ENCODE results near the gene YIPF1.
"Not testable (repeated sequence)": the region's sequence is repeated elsewhere in the genome, so short reads cannot be mapped to it uniquely, and the experiment has no call there.

YIPF1 gene

GRCh38 chr1:53893999-53894636 is 4.5 kb upstream of the YIPF1 start, which contains the start of gene DIO1:
DIO1 (plus strand) TSS chr1:53894187; CDS start chr1:53894211, 24 bp downstream.
- no peak for DNase-seq

- no peak for DNase-seq
Observed at GRCh38 chr1:53892911-53893310, 3.3 kb upstream of the YIPF1 start.

DNA sequence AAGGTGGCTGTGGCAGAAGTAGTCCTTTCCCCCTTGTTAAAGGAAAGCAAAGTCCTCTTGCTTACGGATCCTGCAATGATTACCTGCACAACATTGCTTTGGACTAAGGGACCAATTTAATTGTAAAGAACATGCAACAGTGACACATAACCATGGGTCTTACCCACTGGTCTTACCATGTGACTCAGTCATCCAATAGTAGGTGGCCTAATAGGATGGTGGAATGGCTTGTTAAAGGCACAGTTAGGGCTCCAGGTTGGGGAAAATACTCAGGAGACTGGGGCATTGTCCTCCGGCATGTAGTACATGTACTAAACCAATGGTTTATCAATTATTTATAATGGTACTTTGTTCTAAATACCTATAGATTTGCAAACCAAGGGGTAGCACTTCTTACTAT is 2.1 kb upstream of the YIPF1 start:
- no peak for DNase-seq

DNA sequence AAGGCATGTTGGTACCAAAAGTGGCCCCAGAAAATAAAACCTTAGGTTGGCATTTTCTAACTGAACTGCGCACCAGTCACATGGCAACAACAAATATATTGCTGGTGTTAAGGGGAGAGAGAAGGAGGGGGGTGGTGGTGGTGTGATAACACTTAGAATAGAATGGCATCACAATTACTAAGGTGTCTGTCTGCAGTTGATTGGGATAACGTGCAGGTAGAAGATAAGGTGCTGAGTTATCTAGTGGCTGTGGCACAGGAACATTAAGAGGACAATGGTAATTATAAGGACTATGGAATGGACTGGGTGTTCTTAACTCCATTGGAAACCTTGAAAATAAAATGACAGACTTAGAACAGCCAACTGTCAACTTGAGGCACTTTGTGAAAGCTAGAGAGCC is 1.4 kb upstream of the YIPF1 start:
- peak; percentile 50 for DNase-seq

DNA sequence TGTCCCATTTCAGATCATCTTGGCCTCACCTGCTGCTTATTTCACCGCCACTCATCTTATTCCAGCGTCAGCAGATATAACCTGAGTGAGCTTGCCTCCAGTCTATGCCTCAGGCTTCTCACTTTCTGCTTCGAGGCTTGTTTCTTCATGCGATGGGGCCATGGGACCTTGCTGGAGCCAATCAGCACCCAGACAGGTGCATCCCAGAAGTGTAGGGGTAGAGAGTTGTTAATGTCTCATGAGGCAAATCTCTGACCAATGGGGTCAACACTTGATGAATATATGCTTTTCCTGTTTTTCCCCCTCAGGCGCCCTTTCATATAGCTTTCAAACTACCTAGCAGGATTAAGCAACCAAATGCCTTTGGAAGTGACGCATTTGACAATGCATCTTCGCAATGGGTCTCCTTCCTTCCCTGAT is 935 bp upstream of the YIPF1 start:
- no peak for DNase-seq

GRCh38 chr1:53888681-53889080 is 916 bp downstream of the YIPF1 start:
- DNase-seq: no peak

DNA sequence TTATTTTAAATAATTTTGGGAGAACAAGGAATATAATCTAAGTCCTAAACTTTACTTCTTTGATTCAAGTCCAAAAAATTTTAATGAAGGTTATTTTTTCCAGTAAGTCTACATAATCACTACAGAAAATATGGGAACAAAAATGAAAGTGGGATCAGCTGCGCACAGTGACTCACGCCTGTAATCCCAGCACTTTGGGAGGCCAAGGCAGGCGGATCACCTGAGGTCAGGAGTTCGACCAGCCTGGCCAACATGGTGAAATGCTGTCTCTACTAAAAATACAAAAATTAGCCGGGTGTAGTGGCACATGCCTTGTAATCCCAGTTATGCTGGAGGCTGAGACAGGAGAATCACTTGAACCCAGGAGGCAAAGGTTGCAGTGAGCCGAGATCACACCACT is 6.0 kb downstream of the YIPF1 start:
- DNase-seq: not testable (repeated sequence)

GRCh38 chr1:53881853-53882252 is 7.7 kb downstream of the YIPF1 start:
- not testable (repeated sequence) for DNase-seq

GRCh38 chr1:53878492-53879105 is 11.0 kb downstream of the YIPF1 start:
- peak; percentile 83 for DNase-seq

DNA sequence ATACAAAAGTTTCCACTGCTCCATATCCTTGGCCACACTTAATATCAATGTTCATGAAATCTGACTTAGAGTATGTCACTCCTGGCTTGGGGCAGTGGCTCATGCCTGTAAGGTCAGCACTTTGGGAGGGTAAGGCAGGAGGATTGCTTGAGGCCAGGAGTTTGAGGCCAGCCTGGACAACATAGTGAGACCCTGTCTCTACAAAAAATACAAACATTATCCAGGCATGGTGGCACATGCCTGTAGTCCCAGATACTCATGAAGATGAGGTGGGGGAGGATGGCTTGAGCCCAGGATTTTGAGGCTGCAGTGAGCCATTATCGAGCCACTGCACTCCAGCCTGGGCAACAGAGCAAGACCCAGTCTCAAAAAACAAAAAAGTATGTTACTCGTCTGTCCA is 14.4 kb downstream of the YIPF1 start:
- not testable (repeated sequence) for DNase-seq

DNA sequence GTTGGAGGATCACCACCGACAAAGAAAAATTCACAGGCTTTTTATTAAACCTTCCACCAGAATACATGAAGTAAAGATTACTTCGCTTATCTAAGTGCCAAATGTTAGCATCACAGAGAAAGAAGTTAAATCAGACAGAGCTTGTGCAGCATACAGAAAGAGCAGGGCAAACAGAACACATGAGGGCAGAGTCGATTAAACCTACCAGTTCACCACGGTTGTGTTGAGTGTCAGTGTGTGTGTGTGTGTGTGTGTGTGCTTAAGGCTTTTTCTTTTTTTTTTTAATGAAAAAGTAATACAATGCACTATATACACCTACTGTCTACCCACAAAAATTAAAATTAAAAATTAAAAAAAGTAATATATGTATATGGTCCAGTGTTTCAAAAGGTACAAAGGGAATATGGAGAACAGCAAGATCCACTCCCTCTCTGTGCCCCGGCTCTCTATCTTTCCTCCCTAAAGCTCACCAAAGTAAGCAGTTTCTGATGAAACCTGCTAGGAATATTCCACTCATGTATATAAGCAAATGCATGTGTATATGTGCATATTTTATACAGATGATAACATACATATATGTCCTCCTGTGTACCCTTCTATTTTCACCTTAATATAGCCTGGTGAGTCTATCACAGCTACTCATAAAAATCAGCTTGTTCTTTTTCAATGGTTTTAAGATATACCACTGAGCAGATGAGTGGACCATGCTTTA is 17.7 kb downstream of the YIPF1 start:
- DNase-seq: no peak

DNA sequence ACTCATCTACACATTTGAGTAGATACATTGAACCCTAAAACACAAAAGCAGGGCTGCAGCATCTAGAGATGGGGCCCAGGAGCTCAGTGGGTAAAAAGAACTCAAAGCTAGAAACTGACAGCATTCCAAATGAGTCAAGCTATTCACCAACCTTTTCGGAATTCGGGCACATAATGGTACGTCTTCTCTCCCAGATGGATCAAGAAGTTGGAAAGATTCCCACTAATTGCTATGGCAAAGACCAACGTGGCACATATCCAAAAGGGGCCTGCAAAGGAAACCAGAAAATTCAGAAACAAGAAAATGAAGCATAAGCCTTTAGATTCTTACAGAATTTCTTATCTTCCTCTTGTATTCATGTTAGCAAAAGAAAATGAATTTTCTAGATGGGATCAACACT is 18.4 kb downstream of the YIPF1 start:
- no peak for DNase-seq

DNA sequence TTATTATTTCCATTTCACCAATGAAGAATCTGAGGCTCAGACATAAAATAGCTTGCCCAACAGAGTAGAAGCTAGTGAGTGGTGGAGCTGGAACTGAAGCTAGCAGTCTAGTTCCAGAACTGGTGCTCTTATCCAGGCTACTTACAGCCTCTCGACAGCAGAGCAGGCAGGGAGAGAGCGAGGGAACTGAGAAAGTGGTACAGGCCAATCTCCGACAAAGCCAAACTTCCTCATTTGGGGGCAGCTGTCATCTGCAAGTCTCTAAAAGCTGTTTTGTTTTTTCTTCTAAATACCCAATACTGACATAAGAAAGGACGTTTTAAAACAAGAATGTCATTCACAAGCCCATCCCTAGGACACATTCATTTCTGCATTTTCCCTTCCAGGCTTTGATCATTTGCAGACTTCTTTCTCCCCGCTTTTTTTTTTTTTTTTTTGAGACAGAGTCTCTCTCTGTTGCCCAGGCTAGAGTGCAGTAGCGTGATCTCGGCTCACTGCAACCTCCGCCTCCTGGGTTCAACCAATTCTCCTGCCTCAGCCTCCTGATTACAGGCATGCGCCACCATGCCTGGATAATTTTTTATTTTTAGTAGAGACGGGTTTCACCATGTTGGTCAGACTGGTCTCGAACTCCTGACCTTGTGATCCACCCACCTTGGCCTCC is 20.0 kb downstream of the YIPF1 start:
- peak; percentile 40 for DNase-seq

DNA sequence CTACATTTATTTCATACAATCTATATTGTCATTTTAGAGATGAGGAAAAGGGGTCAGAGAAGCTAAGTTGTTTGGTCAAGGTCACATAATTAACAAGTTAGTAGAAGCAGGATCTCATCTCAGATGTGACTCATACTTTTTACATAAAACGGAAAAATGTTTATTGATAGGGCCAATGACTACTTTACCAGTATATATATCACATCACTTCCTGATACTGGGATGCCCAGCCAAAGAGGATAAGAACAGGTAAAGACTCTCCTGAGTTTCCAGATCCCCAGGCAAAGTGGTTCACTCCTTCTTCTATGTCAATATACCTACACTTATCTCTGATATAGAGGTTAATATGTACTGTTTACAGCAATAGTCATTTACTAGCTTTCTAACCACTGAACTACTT is 21.0 kb downstream of the YIPF1 start:
- no peak for DNase-seq

DNA sequence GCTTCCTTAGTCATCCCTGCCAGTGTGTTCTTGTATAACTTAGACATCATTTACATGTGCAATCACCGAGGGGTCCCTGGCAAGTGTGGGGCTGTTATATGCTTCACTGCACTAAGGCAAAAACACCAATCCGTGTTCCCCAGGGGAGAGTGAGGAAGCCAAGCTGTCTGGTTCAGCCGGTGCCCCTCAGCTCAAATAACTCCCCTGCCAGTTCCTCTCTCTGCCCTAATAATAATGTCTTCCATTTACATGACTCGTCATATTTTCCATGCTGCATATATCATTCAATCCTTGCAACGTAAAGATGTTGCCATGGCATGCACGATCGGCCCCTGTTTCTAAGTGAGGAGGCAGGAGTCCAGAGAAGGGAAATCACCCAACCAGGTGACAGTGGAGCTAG is 27.1 kb downstream of the YIPF1 start:
- DNase-seq: no peak

DNA sequence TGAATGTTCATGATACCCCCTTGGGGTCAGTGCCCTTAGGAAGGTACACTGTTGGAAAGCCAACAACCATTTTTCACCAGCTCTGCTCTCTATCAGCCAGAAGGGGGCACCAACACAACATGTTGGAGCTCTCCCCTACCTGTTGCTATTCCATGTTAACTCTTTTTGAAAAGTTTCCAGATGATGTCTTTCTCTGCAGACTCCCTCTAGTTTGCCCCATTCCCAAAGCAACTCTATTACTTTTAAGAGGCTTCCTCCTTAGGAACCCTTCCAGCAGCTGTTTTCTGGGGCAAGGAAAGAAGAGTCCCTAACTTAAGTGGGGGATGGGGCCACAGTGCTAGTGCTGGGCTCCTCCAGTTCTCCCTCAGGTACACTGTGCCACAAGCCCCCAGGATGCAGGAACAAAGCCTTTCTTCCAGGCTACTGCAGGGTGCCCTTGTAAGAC is 28.6 kb downstream of the YIPF1 start:
- peak; percentile 89 for DNase-seq

- DNase-seq: no peak
Observed at GRCh38 chr1:53851571-53852285, 37.9 kb downstream of the YIPF1 start.

DNA sequence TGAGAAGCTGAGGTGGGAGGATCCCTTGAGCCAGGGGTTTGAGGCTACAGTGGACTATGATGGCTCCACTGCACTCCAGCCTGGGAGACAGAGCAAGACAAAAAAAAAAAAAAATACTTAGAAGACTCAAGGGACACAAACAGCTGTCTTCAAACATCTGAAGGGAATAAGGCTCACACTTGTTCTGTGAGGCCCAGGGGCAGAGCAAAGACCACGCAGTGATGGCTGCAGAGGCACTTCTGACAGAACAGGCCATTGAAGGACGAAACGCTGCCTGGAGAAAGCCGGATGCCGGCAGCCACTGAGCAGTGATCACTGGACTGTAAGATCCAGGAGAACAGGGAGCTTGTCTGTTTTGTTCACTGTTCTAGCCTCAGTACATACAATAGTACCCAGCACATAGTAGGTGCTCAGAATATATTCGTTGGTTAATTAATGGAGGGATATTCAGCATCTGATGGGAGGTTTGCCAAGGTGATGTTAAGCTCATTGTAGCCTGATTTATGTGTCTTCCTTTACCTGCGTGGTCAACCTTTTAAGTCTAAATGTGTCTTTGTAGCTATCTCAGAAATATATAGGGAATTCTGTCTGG is 39.4 kb downstream of the YIPF1 start:
- DNase-seq: no peak

DNA sequence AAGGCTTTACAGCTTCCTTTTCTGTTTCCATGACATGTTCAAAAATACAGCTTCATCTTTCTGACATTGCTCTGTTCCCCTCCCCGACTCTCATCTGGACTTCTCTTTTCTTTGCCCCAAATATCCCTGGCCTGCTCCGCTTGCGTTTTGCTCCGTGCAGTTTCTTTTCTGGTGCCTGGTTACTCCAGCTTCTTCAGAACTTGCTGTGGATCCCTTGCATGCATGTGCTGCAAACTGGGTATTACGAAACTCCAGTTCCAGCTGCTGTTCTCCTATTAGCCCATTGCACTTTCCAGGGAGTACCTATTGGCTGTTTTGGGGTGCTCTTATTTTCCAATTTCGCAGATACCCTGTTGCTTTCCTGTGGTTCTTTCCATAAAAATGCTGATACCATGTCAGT is 41.6 kb downstream of the YIPF1 start:
- DNase-seq: no peak

DNA sequence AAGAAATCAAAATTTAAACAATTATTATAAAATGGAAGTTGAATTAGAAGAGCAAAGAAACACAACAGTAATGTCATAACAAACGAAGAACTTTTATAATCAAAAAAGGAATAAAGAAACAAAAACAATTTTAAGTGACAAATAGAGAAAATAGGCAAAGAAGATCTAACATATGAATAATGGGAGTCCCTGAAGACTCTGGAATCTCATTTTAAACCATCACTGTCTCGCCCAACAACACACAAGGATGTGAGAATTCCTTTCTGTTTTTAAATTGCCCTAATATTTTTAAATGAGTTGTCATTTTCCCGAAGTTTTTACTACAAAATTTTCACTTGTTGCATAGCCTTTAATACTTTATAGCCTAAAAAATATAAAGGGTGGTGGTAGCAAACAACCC is 47.2 kb downstream of the YIPF1 start:
- no peak for DNase-seq

GRCh38 chr1:53838654-53838974 is 51.0 kb downstream of the YIPF1 start:
- DNase-seq: no peak

DNA sequence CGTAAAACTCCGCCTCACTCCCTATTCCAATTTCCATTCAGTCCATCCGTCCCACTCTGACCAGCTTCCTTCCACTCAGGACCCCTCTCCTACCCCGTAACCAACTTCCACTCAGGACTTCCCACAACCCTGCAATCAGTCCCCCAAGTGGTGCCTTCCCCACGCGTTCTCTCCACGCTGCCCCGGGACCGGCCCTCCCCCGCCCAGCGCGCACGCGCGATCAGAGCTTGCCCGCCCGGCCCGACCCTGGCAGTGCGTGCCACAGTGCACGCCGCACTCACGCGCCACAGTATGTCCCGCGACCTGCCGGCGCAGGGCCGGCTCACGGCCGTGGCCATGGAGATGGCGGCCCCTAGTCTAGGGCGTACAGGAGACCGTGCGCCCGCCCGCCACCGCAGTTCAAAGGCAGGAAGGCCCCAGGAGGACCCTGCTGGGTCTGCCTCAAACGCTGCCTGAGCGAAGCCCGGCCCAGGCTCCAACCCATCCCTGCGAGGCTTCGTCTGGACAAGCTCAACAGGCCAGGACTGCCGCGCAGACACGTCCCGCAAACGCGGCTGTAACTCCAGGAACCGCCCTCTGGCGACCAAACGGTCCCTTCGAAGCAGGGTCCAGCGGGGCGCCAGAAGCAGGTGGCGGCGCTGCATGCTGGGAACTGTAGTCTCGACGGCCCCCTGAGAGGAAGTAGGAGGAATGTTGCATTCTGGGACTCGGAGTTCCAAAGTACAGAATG is 51.5 kb downstream of the YIPF1 start, which contains the start of gene NDC1:
TSS of gene NDC1 (minus strand) at position 373 of the 730 bp plus-strand sequence. CDS start at position 338, 35 bp downstream.
- DNase-seq: peak; percentile 99
